Ovary (tissue), 3 donors: Measurements from ENCODE around the gene PSME1.

Experiments used
- EP300 ChIP-seq: sonication (generic); formaldehyde crosslinking; IDR thresholded peaks from one replicate; pipeline ENCODE4 v1.6.1; 2017; ENCODE audit warnings: antibody characterized with exemption
- POLR2A ChIP-seq: fragments of 450-650 bp; IDR thresholded peaks from one replicate; pipeline ENCODE4 v1.6.1; 2017; ENCODE audit warnings: antibody characterized with exemption, mild to moderate bottlenecking, moderate library complexity
- TF ChIP-seq, protein P1 (sequence below), 3 donors: fragments of 450-650 bp in 2 of 3; fragments of 200-600 bp in 1 of 3; IDR thresholded peaks; one replicate each; pipeline versions ENCODE4 v1.5.1 to v1.8.0; 2016 to 2022; ENCODE audit warnings: antibody characterized with exemption in 3 of 3, mild to moderate bottlenecking in 1 of 3
- donor health status: DM: no; HTN: no; CAD: no.

DNA sequence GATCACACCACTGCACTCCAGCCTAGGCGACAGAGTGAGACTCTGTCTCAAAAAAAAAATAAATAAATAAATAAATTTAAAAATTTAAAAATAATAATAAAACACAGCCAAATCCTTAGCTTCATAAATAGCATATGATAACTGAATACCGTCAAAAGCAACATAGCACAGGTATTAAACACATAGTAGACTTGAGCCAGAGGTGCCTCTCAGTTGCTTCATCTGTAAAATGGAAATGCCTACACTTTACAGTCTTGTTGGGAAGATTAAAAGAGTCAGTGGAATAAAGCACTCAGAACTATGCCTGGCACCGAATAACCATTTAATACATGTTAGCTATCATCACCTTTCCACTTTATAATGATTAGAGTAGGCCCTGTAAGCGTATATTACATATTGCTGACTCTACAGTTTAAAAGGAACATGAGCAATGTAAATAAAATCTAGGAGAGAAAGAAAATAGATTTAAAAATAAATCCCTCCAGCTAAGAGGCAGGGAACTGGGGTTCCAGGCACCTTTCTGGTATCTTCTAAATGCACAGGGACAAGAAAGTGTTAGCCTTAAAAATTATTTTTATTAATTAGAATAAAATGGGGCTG, 29.2 kb upstream of the PSME1 start:
- TF ChIP-seq, protein P1, sequence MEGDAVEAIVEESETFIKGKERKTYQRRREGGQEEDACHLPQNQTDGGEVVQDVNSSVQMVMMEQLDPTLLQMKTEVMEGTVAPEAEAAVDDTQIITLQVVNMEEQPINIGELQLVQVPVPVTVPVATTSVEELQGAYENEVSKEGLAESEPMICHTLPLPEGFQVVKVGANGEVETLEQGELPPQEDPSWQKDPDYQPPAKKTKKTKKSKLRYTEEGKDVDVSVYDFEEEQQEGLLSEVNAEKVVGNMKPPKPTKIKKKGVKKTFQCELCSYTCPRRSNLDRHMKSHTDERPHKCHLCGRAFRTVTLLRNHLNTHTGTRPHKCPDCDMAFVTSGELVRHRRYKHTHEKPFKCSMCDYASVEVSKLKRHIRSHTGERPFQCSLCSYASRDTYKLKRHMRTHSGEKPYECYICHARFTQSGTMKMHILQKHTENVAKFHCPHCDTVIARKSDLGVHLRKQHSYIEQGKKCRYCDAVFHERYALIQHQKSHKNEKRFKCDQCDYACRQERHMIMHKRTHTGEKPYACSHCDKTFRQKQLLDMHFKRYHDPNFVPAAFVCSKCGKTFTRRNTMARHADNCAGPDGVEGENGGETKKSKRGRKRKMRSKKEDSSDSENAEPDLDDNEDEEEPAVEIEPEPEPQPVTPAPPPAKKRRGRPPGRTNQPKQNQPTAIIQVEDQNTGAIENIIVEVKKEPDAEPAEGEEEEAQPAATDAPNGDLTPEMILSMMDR (IDR thresholded peaks at IDR 0.05) = no peak
- TF ChIP-seq EP300 (no peak), POLR2A (no peak)
